ENCODE measurements around the gene RNU1-3.
A peak's percentile ranks its signal among the peaks of the same experiment; 100 is the strongest.
"Not testable (repeated sequence)": the region's sequence is repeated elsewhere in the genome, so short reads cannot be mapped to it uniquely, and the experiment has no call there.

Gene RNU1-3

GRCh38 chr1:16651560-16651959, 15.2 kb downstream of the RNU1-3 start:
- not testable (repeated sequence) for DNase-seq

- not testable (repeated sequence) for DNase-seq
These were observed 16.8 kb downstream of the RNU1-3 start for GRCh38 chr1:16649960-16650359.

DNA sequence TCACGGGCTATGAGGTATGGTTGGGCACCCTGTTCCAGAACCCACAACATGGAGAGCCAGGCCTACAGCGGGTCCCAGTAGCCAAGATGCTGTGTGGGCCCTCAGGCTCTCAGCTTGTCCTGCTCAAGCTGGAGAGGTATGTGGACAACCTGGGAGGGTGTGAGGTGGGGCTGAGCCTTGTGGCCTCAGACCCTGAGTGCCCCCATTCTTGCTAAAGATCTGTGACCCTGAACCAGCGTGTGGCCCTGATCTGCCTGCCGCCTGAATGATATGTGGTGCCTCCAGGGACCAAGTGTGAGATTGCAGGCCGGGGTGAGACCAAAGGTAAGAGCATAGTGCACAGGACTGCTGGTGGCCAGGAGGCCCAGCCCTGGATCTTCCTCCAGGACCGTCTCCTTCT, 17.4 kb downstream of the RNU1-3 start:
- not testable (repeated sequence) for DNase-seq

DNA sequence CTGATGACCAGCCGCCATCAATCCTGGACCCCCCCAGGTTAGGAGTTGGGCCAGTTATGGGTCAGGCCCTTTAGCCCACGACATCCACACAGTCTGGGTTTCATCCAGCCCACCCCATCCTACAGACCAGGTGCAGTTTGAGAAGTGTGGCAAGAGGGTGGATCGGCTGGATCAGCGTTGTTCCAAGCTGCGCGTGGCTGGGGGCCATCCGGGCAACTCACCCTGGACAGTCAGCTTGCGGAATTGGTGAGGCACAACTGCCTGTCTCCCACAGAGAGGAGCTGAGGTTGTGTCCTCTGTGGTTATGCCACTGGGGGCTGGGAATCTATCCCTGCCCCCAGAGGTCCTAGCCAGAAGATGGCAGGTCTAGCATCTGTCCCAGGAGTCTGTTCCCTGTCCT, 18.0 kb downstream of the RNU1-3 start:
- not testable (repeated sequence) for DNase-seq

GRCh38 chr1:16648250-16648649, 18.5 kb downstream of the RNU1-3 start:
- DNase-seq = not testable (repeated sequence)

GRCh38 chr1:16647179-16648176, 19.3 kb downstream of the RNU1-3 start:
- not testable (repeated sequence) for DNase-seq

- not testable (repeated sequence) for DNase-seq
These were observed 20.0 kb downstream of the RNU1-3 start for GRCh38 chr1:16646716-16647115.

- not testable (repeated sequence) for DNase-seq
These were observed 20.6 kb downstream of the RNU1-3 start for GRCh38 chr1:16646061-16646664.

DNA sequence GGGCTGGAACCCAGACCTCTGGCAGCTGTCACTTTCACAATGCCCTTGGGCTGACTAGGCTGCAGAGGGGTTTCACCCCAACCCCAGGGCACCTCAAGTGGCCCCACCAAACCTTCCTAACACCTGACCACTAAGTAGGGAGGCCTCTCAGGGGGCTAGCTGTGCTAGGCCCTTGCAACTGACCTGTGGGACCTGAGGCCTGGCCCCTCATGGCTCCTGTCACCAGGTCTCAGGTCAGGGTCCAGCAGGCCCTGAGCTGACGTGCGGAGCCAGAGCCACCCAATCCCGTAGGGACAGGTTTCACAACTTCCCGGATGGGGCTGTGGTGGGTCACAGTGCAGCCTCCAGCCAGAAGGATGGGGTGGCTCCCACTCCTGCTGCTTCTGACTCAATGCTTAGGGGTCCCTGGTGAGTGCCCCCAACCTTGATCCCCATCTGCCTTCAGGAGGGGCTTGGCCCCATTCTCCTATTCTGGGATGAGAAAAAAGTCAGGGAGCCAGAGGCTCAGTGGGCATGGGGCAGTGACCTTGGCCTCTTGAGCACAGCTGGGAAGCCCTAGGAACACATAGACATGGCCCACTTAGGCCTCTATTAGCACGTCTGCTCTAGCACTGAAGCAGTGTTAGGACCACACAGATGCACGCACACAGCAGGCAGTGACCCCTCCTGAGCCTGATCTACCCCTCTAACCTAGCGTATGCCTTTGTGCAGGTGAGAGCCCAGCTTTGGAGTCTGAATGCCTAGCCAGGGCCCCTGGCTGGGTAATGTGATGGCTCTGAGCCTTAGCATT, 21.3 kb downstream of the RNU1-3 start:
- not testable (repeated sequence) for DNase-seq

DNA sequence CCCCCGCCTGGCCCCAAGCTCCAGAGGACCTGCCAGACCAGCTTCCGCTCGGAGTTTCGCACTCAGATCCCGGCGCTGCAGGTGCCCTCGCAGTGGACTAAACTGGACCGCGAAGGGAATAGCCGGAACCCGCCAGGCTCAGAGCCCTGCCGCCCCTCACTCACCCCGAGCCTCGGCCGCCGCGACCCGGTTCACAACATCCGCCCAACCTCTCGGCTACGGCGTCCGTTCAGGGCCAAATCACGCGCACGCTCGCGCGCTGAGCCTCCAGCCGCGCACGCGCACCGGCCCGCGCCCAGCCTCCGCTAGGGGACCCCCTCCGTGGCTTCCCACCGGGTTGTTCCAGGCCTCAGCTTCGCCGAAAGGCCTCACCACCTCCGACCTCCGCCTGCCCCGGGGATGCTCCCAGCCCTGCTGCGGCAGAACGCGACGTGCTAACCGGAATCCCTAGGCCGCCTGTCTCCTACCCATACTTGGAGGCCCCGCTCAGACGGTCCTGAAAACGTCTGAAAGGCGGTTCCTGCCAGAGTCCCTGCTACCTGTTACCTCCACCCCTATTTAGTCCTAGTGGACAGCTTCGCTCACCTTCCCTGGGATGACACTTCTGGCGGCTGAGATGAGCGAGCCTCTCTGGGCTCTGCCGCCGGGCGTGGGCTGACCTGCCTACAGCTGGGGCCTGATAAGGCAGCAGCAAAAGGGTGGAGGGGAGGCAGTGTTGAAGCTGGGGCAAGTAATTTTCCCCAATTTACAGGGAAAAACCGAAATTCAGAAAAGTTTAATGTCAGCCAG, 22.1 kb downstream of the RNU1-3 start:
- DNase-seq = peak; percentile 93

- no peak for DNase-seq
These were observed 22.6 kb downstream of the RNU1-3 start for GRCh38 chr1:16644193-16644481.

DNA sequence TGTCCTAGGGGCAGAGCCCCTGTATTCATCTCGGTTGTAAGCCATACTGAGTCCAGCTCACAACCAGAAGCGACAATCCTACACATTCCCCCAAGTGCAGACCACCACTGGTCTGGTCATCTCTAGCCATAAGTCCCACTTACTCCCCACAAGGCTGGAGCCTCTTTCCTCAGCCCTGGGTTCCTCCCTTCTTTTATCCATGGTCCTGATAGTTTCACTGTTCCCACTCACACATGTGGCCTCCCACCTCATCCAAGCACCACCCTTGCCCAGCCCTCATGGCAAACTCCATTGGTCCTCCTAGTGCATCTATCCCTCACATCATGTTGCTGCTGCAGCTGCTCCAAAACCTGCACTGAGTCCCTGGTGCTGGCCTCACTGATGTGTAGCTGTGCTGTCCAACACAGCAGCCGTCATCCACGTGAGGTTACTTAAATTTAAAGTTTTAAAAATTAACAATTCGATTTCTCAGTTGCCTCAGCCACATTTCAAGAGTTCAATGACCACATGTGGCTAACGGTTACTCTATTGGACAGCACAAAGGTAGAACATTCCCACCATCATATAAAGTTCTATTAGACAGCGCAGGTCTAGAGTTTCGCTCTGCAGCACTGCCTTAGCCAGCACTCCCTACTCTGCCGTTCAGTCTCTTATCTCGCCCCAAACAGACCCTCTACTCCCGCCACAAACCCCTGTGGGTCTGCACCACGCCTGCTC, 23.1 kb downstream of the RNU1-3 start:
- not testable (repeated sequence) for DNase-seq

DNA sequence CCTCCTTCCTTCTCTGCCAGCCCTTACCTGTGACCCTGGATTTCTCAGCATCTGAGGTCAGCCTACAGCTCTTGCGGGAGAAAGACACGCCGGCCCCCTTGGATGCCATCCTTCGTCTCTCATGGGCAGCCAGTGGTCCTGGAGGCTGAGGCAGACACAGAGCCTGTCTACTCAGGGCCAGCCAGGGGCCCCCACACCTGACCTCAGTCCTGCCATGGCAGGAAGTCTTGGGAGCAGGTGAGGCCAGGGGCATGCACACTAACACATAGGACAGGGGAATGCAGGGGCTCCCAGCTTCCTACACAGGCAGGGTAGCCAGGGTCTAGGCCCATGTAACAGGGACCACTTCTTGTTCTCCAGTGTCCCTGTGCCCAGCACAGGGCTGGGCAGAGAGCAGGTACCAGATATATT, 23.7 kb downstream of the RNU1-3 start:
- not testable (repeated sequence) for DNase-seq

DNA sequence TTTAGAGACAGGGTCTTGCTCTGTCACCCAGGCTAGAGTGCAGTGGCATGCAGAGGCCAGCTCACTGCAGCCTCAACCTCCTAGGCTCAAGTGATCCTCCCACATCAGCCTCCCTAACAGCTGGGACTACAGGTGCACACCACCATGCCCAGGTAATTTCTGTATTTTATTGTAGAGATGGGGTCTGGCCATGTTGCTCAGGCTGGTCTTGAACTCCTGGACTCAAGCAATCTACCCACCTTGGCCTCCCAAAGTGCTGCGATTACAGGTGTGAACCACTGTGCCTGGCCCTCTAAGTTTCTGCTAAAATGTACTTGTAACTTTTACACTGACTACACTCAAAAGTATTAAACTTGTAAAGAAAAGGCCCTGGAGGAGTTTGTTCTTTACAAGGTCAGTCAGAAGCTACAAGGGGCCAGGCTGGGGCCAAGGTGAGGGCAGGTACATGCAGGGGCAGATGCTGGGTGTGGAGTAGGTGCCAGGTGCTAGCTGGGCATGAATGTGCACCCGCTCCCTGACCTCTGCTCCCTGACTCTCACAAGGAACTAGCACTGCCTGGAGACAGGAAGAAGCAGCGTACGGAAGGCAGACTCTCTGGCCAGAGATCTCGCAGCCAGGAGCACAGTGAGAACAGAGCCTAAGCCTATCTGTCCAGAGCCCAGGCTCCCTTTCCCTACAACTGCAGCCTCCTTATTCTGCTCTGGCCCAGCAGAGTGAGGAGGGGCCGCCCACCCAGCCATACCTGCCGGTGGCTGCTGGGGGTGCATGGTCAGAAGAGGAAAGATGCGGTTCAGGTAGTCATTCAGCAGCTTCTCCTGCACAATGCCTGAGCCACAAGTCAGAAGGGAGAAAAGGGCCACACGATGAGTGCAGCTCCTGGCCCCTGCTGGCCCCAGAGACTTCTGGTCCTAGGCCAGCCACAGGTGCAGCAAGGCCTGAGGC, 24.5 kb downstream of the RNU1-3 start:
- not testable (repeated sequence) for DNase-seq

DNA sequence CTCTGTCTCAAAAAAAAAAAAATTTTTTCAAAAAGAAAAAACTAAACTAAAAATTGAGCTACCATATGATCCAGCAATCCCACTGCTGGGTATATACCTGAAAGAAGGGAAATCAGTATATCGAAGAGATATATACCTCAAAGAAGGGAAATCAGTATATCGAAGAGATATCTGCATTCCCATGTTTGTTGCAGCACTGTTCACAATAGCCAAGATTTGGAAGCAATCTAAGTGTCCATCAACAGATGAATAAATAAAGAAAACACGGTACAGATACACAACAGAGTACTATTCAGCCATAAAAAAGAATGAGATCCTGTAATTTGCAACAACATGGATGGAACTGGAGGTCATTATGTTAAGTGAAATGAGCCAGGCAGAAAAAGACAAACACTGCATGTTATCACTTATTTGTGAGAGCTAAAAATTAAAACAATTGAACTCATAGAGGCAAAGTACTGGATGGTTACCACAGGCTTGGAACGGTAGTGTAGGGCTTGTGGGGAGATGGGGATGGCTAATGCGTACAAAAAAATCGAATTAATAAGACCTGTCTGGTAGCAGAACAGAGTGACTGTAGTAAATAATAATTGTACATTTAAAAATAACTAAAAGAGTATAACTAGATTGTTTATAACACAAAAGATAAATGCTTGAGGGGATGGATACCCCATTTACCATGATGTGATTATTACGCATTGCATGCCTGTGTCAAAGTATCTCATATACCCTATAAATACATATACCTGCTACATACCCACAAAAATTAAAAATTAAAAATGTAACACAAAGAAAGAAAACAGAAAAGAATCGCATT, 25.4 kb downstream of the RNU1-3 start:
- not testable (repeated sequence) for DNase-seq

- not testable (repeated sequence) for DNase-seq
These were observed 27.4 kb downstream of the RNU1-3 start for GRCh38 chr1:16639091-16640031.

DNA sequence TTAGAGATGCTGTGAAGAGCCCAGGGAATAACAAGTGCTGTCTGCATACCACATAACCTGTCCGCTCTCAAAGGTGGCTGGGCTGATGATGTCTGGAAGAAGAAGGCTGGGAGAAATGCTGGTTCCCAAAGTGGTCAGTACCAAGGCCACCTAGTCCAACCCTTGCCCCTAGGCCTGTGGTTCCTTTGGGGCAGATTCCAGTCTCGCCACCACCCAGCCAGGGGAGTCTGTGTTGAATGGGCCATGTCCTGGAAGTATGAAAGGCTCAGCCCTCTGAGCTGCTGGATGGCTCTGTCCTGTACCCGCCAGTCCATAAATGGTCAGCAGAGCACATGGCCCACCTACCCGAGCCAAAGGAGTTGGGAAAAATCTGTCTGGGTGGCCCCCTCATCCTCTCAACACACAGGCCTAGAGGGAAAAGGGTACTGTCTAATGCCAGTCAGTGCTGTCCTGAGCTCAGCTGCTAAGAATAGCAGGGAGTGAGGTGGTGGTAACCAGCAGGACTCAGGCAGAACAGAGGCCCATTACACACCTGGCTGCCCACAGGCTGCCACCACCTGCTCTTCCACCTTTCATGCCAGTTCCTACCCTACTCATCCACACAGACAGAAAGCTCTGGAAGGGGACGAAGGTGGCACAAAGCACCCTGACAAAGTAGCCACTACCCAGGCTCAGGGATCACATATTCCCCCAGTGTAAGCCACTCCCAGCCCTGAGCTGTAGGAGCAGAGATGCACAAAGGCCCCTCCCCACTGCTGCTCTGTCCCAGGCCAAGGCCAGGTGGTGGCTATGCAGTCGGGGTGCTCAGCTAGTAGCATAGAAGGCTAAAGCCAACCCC, 28.6 kb downstream of the RNU1-3 start:
- not testable (repeated sequence) for DNase-seq
